Activated T-cell treated with anti-CD3 and anti-CD28 coated beads, Interleukin-2, amount 50 U/mL, for 72 hours (primary cell): ENCODE measurements around the gene DMC1. TPM values are rescaled to one million over a fixed set of nuclear protein-coding genes. Genes with fewer than 3 reads are reported as not detected.
A peak's percentile ranks its signal among the peaks of the same experiment; 100 is the strongest.

Experiments
- ATAC-seq, 2 donors: fragments of 150-1000 bp; cut with Tn5 transposase; replicated peaks in 1 of 2; 2 replicates each; pipeline ENCODE4 v1.10.0; 2021; ENCODE audit warnings: moderate library complexity in 2 of 2, mild to moderate bottlenecking in 1 of 2
- DNase-seq, 2 donors: peaks; one replicate each; pipeline ENCODE4 v3.0.0; 2021 to 2022; ENCODE audit warnings: mixed read lengths in 1 of 2
- H3K27ac Mint-ChIP-seq: one replicate; pipeline ENCODE4 v1.8.0; 2022; ENCODE audit warnings: mild to moderate bottlenecking, moderate library complexity, mixed read lengths
- H3K27me3 Mint-ChIP-seq: one replicate; pipeline ENCODE4 v1.8.0; 2022; ENCODE audit warnings: low read depth, mixed read lengths
- H3K36me3 Mint-ChIP-seq, 2 donors: one replicate each; pipeline ENCODE4 v1.8.0; 2022; ENCODE audit warnings: mixed read lengths in 2 of 2, mild to moderate bottlenecking in 1 of 2; ENCODE audit not compliant: insufficient read depth in 2 of 2
- H3K4me1 Mint-ChIP-seq: one replicate; pipeline ENCODE4 v1.8.0; 2022; ENCODE audit warnings: low read depth, mixed read lengths
- H3K4me3 Mint-ChIP-seq, 2 donors: one replicate each; pipeline ENCODE4 v1.8.0; 2022; ENCODE audit warnings: mild to moderate bottlenecking in 2 of 2, mixed read lengths in 2 of 2, moderate library complexity in 2 of 2
- H3K9me3 Mint-ChIP-seq, 2 donors: one replicate each; pipeline ENCODE4 v1.8.0; 2022; ENCODE audit warnings: mixed read lengths in 2 of 2
- total RNA-seq, 2 donors: library from RNA; stranded (reverse); gene quantifications; one replicate each; pipeline ENCODE4 v1.2.3, GENCODE V29; 2022

DMC1 gene
- total RNA-seq, 2 donors from 2014 or later: 25.1 to 30.7 TPM

- peaks cover 0 to 2% of the 10 kb centered on the region in 2 donors for H3K9me3 Mint-ChIP-seq
- peak; percentile 58 to 69 for DNase-seq
- peaks cover 13 to 43% of the 10 kb centered on the region in 2 donors for H3K36me3 Mint-ChIP-seq
- no peak for ATAC-seq
- peak overlapping the region; percentile 87 to 100 for H3K4me3 Mint-ChIP-seq
- H3K27me3 Mint-ChIP-seq: no peaks in the 10 kb centered on the region
- H3K27ac Mint-ChIP-seq: peak overlapping the region; percentile 98
- H3K4me1 Mint-ChIP-seq: peaks cover 60% of the 10 kb centered on the region
These were observed 65.0 kb downstream of the DMC1 start for GRCh38 chr22:38504731-38505540.

GRCh38 chr22:38503021-38503420, 67.0 kb downstream of the DMC1 start:
- H3K9me3 Mint-ChIP-seq: peaks cover 0 to under 1% of the 10 kb centered on the region in 2 donors
- no peaks in the 10 kb centered on the region for H3K27me3 Mint-ChIP-seq
- H3K4me3 Mint-ChIP-seq: peak overlapping the region; percentile 87 to 100
- peaks cover 13 to 59% of the 10 kb centered on the region in 2 donors for H3K36me3 Mint-ChIP-seq
- no peak for ATAC-seq
- peak overlapping the region; percentile 98 for H3K27ac Mint-ChIP-seq
- no peak for DNase-seq
- H3K4me1 Mint-ChIP-seq: peaks cover 75% of the 10 kb centered on the region

- no peaks in the 10 kb centered on the region for H3K27me3 Mint-ChIP-seq
- H3K9me3 Mint-ChIP-seq: no peaks in the 10 kb centered on the region
- no peak for DNase-seq
- H3K36me3 Mint-ChIP-seq: peaks cover 13 to 64% of the 10 kb centered on the region in 2 donors
- no peak for ATAC-seq
- H3K27ac Mint-ChIP-seq: peak overlapping the region; percentile 98
- peaks cover 71% of the 10 kb centered on the region for H3K4me1 Mint-ChIP-seq
- H3K4me3 Mint-ChIP-seq: peak overlapping the region; percentile 87 to 100
These were observed 67.9 kb downstream of the DMC1 start for GRCh38 chr22:38501797-38502672.

GRCh38 chr22:38497869-38498268, 72.1 kb downstream of the DMC1 start:
- peak overlapping the region in 1 of 2 donors; percentile 28 for H3K4me3 Mint-ChIP-seq
- peaks cover 71% of the 10 kb centered on the region for H3K4me1 Mint-ChIP-seq
- no peak for DNase-seq
- peak overlapping the region; percentile 82 for H3K27ac Mint-ChIP-seq
- no peaks in the 10 kb centered on the region for H3K27me3 Mint-ChIP-seq
- no peaks in the 10 kb centered on the region for H3K9me3 Mint-ChIP-seq
- peaks cover 13 to 65% of the 10 kb centered on the region in 2 donors for H3K36me3 Mint-ChIP-seq
- peak; percentile 40 to 64 for ATAC-seq

GRCh38 chr22:38494939-38495338, 75.0 kb downstream of the DMC1 start:
- DNase-seq (no peak), ATAC-seq (no peak)
- Mint-ChIP-seq H3K4me1 (peaks cover 69% of the 10 kb centered on the region), H3K9me3 (no peaks in the 10 kb centered on the region), H3K27me3 (no peaks in the 10 kb centered on the region), H3K4me3 (no peak overlapping the region), H3K36me3 (peaks cover 12 to 62% of the 10 kb centered on the region in 2 donors), H3K27ac (no peak overlapping the region)

GRCh38 chr22:38494498-38494897, 75.5 kb downstream of the DMC1 start:
- no peak for DNase-seq
- Mint-ChIP-seq H3K36me3 (peaks cover 12 to 62% of the 10 kb centered on the region in 2 donors), H3K4me1 (peaks cover 69% of the 10 kb centered on the region), H3K9me3 (no peaks in the 10 kb centered on the region), H3K4me3 (no peak overlapping the region), H3K27ac (peak overlapping the region; percentile 72), H3K27me3 (no peaks in the 10 kb centered on the region)
- no peak for ATAC-seq

GRCh38 chr22:38491707-38492348, 78.2 kb downstream of the DMC1 start:
- Mint-ChIP-seq H3K36me3 (peaks cover 21 to 62% of the 10 kb centered on the region in 2 donors), H3K27ac (peak overlapping the region; percentile 77), H3K4me3 (no peak overlapping the region), H3K27me3 (no peaks in the 10 kb centered on the region), H3K9me3 (no peaks in the 10 kb centered on the region), H3K4me1 (peaks cover 68% of the 10 kb centered on the region)
- no peak for ATAC-seq
- DNase-seq: no peak

- peaks cover 23 to 64% of the 10 kb centered on the region in 2 donors for H3K36me3 Mint-ChIP-seq
- H3K27me3 Mint-ChIP-seq: no peaks in the 10 kb centered on the region
- DNase-seq (no peak), ATAC-seq (no peak)
- H3K4me3 Mint-ChIP-seq: peak overlapping the region in 1 of 2 donors; percentile 50
- H3K4me1 Mint-ChIP-seq: peaks cover 71% of the 10 kb centered on the region
- H3K27ac Mint-ChIP-seq: peak overlapping the region; percentile 88
- no peaks in the 10 kb centered on the region for H3K9me3 Mint-ChIP-seq
These were observed 79.1 kb downstream of the DMC1 start for GRCh38 chr22:38490915-38491314.

GRCh38 chr22:38490475-38490874, 79.5 kb downstream of the DMC1 start:
- peaks cover 71% of the 10 kb centered on the region for H3K4me1 Mint-ChIP-seq
- ATAC-seq (peak; percentile 18 to 41), DNase-seq (no peak)
- H3K9me3 Mint-ChIP-seq: no peaks in the 10 kb centered on the region
- no peaks in the 10 kb centered on the region for H3K27me3 Mint-ChIP-seq
- H3K36me3 Mint-ChIP-seq: peaks cover 23 to 62% of the 10 kb centered on the region in 2 donors
- peak overlapping the region in 1 of 2 donors; percentile 50 for H3K4me3 Mint-ChIP-seq
- H3K27ac Mint-ChIP-seq: peak overlapping the region; percentile 88

- no peak for ATAC-seq
- Mint-ChIP-seq H3K36me3 (peaks cover 20 to 62% of the 10 kb centered on the region in 2 donors), H3K9me3 (no peaks in the 10 kb centered on the region)
These were observed 80.3 kb downstream of the DMC1 start for GRCh38 chr22:38489561-38490145.

GRCh38 chr22:38489142-38489541, 80.8 kb downstream of the DMC1 start:
- H3K9me3 Mint-ChIP-seq: no peaks in the 10 kb centered on the region
- no peaks in the 10 kb centered on the region for H3K27me3 Mint-ChIP-seq
- H3K27ac Mint-ChIP-seq: peak overlapping the region; percentile 18
- no peak for ATAC-seq
- peaks cover 75% of the 10 kb centered on the region for H3K4me1 Mint-ChIP-seq
- DNase-seq: no peak
- H3K4me3 Mint-ChIP-seq: no peak overlapping the region
- H3K36me3 Mint-ChIP-seq: peaks cover 18 to 61% of the 10 kb centered on the region in 2 donors

More at GRCh38 chr22:38489561-38490145, 80.3 kb downstream of the DMC1 start:
- H3K4me3 Mint-ChIP-seq: no peak overlapping the region
- H3K4me1 Mint-ChIP-seq: peaks cover 70% of the 10 kb centered on the region
- no peaks in the 10 kb centered on the region for H3K27me3 Mint-ChIP-seq
- no peak for DNase-seq
- H3K27ac Mint-ChIP-seq: peak overlapping the region; percentile 88

GRCh38 chr22:38487946-38488345, 82.0 kb downstream of the DMC1 start:
- Mint-ChIP-seq H3K4me1 (peaks cover 75% of the 10 kb centered on the region), H3K27me3 (no peaks in the 10 kb centered on the region)
- peak; percentile 38 to 42 for ATAC-seq

More at GRCh38 chr22:38487946-38488345, 82.0 kb downstream of the DMC1 start:
- Mint-ChIP-seq H3K36me3 (peaks cover 19 to 60% of the 10 kb centered on the region in 2 donors), H3K27ac (peak overlapping the region; percentile 64), H3K9me3 (no peaks in the 10 kb centered on the region), H3K4me3 (no peak overlapping the region)
- DNase-seq: no peak
